ENCODE results near the gene PSME3IP1.

PSME3IP1 gene

GRCh38 chr16:57132470-57132869 is 53.4 kb downstream of the PSME3IP1 start:
- no peak for DNase-seq (ENCODE audit: low read depth)
- H3K4me3 ChIP-seq (ENCODE audit: low read depth, low read length), result no peak overlapping the region
- no peak for TF ChIP-seq CTCF (IDR thresholded peaks at IDR 0.05; ENCODE audit: low read depth, low read length, missing control alignments)

- TF ChIP-seq CTCF (IDR thresholded peaks at IDR 0.05; ENCODE audit: low read depth, low read length, missing control alignments), result no peak
- H3K4me3 ChIP-seq (ENCODE audit: low read depth, low read length), result no peak overlapping the region
- DNase-seq (ENCODE audit: low read depth), result no peak
Observed at GRCh38 chr16:57131351-57131970, 54.4 kb downstream of the PSME3IP1 start.

GRCh38 chr16:57130950-57131321 is 54.9 kb downstream of the PSME3IP1 start:
- no peak for DNase-seq (ENCODE audit: low read depth)
- TF ChIP-seq CTCF (IDR thresholded peaks at IDR 0.05; ENCODE audit: low read depth, low read length, missing control alignments), result no peak
- no peak overlapping the region for H3K4me3 ChIP-seq (ENCODE audit: low read depth, low read length)

GRCh38 chr16:57128771-57129389 is 57.0 kb downstream of the PSME3IP1 start:
- H3K4me3 ChIP-seq (ENCODE audit: low read depth, low read length), result no peak overlapping the region
- no peak for TF ChIP-seq CTCF (IDR thresholded peaks at IDR 0.05; ENCODE audit: low read depth, low read length, missing control alignments)
- no peak for DNase-seq (ENCODE audit: low read depth)

- no peak overlapping the region for H3K4me3 ChIP-seq (ENCODE audit: low read depth, low read length)
- no peak for TF ChIP-seq CTCF (IDR thresholded peaks at IDR 0.05; ENCODE audit: low read depth, low read length, missing control alignments)
- no peak for DNase-seq (ENCODE audit: low read depth)
Observed at GRCh38 chr16:57127836-57128235, 58.0 kb downstream of the PSME3IP1 start.

GRCh38 chr16:57127037-57127763 is 58.6 kb downstream of the PSME3IP1 start:
- no peak for DNase-seq (ENCODE audit: low read depth)
- no peak overlapping the region for H3K4me3 ChIP-seq (ENCODE audit: low read depth, low read length)
- no peak for TF ChIP-seq CTCF (IDR thresholded peaks at IDR 0.05; ENCODE audit: low read depth, low read length, missing control alignments)
